Measurements from ENCODE around the gene MTHFSD.

GRCh38 chr16:86562356-86562755 lies 7.3 kb upstream of the MTHFSD start:
- TF ChIP-seq CTCF (IDR thresholded peaks at IDR 0.05; ENCODE audit: low read length) (no peak), EZH2 (optimal IDR thresholded peaks at IDR 0.05; ENCODE audit: low read depth, low read length) (no peak), EZH2phosphoT487 (IDR thresholded peaks at IDR 0.05; ENCODE audit: low read length) (no peak)

All from MM.1S (cell line).